Cerebellar cortex (tissue), 1 donor: ENCODE results near the gene B3GLCT.

Experiments used
- DNase-seq: peaks from one replicate; pipeline ENCODE4 v3.0.0-alpha.2; 2015; ENCODE audit warnings: low spot score

B3GLCT gene

DNA sequence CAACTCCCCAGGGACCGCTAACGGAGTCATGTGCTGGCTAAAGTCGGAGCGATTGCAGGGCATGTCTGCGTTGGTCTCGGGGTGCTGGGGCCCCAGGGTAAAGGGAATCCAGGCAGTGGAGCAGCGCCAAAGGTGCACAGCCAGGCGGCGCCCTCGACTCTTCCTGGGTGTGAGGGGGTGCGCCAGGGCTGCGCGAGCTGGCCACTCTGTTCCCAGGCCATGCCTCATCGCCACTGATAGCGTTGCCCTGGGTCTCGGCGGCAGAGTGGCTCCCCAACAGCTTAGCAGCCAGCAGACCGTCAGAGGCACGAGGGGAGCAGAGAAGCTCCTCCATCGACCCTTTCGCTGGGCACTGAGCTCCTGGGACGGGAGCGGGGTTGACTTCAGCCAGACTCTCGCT lies 152.7 kb downstream of the B3GLCT start:
- no peak for DNase-seq

DNA sequence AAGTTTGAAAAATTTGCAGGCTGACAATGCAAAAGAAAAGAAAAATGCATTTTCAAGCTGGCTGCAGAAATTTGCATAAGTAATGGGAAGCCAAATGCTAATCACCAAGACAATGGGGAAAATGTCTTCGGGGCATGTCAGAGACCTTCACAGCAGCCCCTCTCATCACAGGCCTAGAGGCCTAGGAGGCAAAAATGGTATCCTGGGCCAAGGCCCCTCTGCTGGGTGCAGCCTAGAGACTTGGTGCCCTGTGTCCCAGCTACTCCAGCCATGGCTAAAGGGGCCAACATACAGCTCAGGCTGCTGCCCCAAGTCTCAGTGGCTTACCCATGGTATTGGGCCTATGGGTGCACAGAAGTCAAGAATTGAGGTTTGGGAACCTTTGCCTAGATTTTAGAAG lies 155.2 kb downstream of the B3GLCT start:
- DNase-seq: no peak

DNA sequence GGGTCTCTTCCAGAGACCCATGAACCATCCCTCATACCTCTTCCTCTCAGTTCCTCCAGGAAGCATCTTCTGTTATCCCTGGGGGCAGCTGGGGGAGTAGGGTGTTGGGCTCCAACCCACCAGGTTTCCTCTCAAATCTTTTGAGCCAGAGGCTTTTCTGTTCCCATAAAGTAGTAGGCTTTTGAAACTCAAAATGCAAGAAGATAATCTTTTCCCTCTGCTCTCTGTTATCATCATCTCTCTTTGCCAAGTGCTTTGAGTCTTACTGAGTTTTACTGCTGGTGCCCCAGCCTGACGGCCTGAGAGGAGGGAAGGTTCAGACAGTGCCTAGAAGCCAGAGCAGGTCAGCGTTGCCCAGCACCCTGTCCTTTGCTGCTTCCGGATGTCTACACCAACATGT lies 157.2 kb downstream of the B3GLCT start:
- no peak for DNase-seq

DNA sequence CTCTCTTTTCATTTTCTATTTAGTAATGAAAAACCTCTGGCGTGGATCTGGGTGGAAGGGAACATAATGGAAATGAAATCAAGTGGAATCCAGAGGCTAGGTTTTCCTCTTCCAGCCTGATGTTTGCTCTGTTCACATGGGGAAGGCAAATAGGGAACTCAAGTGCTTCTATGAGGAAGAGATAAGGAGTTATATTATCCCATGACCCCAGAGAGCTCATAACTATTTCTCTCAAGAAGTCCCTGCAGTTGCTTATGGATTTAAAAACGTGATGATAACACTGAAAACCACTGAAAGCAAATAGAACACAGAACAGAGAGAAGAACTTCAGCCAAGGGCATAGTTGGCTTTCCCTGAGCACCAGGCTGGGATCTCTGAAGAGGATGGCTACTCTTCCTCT lies 157.8 kb downstream of the B3GLCT start:
- no peak for DNase-seq

DNA sequence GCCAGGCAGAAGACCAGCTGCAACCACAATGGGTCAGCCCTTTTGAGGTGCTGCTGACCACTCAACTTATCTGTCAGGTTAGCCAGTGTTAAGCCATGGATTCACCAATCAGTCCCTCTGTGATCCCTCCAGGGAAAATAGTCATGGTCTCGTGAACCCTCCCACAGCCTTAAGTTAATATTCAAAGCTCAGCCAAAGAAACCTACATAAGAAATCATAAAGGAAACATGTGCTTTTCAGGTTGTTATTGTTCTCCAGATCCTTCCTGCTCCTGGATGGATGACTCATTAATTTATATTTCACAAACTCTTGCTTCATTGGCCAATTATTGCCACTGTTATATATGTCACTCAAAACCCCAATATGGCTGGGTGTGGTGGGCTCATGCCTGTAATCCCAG lies 161.9 kb downstream of the B3GLCT start:
- no peak for DNase-seq

DNA sequence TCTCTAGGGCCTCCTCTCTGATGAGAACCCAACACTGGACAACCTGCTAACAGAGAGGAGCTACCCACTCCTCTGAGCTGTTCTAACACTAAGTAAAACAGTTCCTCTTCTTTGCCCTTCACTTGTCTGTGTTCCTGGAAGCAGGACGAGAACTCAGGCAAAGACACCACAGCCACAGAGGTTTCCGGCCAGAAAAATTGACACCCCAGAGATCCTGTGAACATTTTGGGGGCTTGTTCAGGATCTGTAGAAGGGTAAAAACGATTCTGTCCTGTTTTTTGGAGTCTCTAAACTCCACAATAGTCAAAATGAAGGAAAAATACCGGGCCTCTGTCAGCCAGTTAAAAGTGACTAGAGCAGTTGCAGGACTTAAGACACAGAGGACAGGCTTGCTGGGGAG lies 165.9 kb downstream of the B3GLCT start:
- DNase-seq: no peak

DNA sequence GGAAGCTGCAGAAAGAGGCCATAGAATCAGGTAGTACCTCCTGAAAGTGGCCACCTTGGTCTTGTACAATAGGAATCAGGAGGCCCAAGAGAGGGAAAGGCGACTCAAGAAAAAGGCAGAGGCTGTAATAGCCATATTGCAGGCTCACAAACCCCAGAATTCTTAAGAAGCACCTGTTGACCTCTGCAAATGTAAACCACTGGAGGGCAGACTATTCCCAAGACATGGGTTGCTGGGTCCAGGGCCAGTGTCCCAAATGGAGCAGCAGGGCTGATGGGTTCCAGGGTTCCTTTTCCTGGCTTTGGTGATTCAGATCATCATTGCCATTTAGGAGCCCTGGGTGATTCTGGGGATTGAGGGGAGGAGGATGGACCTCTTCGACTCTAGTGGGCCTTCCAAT lies 167.6 kb downstream of the B3GLCT start:
- DNase-seq: no peak

DNA sequence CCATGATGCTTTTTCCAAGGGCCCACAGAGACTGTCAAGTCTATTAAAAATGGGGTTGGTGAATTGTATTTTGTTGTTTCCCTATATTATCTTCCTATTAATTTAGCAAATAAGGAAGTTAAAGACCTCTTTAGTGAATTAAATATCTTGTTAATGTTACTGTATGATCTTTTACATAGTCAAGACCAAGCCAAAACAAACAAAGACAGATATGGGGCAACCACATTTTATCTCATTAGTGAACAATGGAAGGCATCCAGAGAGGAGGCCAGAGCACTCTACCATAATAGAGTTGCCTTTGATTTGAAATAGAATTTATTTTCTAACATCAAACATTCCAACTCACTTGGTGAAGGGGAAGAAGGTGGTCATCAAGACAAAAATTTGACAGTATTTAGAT lies 169.4 kb downstream of the B3GLCT start:
- no peak for DNase-seq

DNA sequence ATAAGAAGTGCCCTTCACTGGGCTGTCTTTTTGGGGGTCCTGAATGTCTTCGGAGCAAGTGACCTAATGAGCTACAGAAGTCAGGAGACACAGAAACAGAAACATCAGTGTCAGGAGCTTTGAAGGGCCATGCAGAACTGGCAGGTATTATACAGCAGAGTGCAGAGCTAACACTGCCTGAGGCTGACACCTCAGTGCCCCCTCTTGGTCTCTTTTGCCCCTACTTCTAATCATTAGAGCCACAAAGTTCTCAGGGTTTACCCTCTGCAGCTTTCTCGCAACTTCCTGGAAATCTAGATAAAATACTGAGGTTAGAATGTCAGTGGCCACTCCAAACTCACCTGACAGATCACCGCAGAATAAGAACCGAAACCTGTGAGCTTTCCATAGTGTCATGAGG lies 172.7 kb downstream of the B3GLCT start:
- no peak for DNase-seq

DNA sequence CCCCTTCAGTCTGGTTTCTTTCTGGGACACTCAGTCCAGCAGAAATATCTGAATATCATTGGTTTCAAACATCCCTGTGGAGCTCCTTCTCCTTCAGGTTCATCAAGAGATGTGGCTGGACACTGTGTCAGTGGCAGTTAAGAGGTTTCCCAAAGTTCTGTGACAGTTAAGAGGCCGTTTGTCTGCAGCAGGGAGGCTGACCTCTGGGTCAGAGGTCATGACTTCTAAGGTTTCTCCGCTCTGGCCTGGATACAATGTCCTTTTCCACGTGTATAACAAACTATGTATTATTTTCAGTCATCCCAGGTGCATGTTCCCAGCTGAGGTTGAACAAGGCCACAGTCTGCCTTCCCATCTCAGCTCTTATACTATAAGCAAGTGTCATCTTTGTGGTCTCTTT lies 174.9 kb downstream of the B3GLCT start:
- no peak for DNase-seq

DNA sequence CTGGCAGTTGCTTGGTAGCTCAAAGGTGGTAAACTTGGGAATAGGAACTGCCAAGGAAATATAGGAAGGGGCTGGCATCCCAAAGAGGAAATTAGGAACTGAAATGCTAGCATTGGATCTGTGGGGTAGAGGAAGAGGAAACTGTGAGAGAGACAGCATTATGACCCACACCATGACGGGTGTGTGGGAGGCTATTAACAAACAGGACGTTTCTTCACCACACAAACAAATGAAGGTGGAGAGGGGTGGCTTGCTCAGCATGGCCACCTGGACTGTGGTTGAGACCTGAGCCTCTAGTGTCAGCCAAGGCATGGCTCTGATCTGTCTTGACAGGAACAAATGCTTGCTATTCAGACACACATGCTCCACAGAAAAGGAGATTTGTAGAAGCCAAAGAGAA lies 178.2 kb downstream of the B3GLCT start:
- DNase-seq: no peak

DNA sequence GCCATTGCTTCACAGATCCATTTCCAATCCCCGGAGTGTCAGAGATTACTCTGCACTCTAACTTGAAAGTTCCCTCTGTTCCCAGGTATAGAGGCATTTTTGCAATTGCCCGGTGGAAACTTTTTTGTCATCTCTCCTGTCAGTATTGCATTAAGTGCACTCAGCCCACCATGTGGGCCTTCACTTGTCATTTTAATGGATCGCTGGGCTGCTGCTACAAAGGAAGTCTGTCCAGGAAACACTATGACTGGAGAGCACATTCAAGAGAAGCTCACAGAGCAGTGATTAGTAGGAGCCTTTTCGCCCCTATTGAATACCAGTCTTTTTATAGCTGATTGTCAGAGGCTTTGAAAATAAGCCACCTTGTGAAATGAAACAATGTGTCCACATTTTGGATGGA lies 180.9 kb downstream of the B3GLCT start:
- DNase-seq: no peak
